Measurements from ENCODE around the gene MUTYH.
A peak's percentile ranks its signal among the peaks of the same experiment; 100 is the strongest.

Gene MUTYH

GRCh38 chr1:45325851-45326506 lies 14.3 kb downstream of the MUTYH start:
- no peak for TF ChIP-seq USF1 (IDR thresholded peaks at IDR 0.05)
- TF ChIP-seq EP300 (IDR thresholded peaks at IDR 0.05; ENCODE audit: borderline replicate concordance): no peak
- TF ChIP-seq NFIC (IDR thresholded peaks at IDR 0.05): peak; percentile 65
- no peak for TF ChIP-seq YY1 (IDR thresholded peaks at IDR 0.05; ENCODE audit: low read depth)

GRCh38 chr1:45322486-45323040 lies 17.7 kb downstream of the MUTYH start:
- no peak for TF ChIP-seq REST (IDR thresholded peaks at IDR 0.05; ENCODE audit: low read depth)
- no peak for TF ChIP-seq TEAD4 (IDR thresholded peaks at IDR 0.05)
- no peak for TF ChIP-seq ZBTB7A (IDR thresholded peaks at IDR 0.05; ENCODE audit: low read depth)
- TF ChIP-seq NFIC (IDR thresholded peaks at IDR 0.05): no peak
- TF ChIP-seq USF1 (IDR thresholded peaks at IDR 0.05): no peak
- TF ChIP-seq FOXM1 (IDR thresholded peaks at IDR 0.05; ENCODE audit: borderline replicate concordance, low read depth): no peak
- no peak for TF ChIP-seq TCF12 (IDR thresholded peaks at IDR 0.05; ENCODE audit: low read depth)
- no peak for TF ChIP-seq RAD21 (IDR thresholded peaks at IDR 0.05; ENCODE audit: low read depth)
- TF ChIP-seq CREB1 (IDR thresholded peaks at IDR 0.05; ENCODE audit: low read depth): no peak
- no peak for TF ChIP-seq TAF1 (IDR thresholded peaks at IDR 0.05; ENCODE audit: low read depth)
- no peak for TF ChIP-seq EP300 (IDR thresholded peaks at IDR 0.05; ENCODE audit: borderline replicate concordance)
- TF ChIP-seq EGR1 (IDR thresholded peaks at IDR 0.05): no peak
- TF ChIP-seq MAX (IDR thresholded peaks at IDR 0.05): no peak
- TF ChIP-seq CEBPB (IDR thresholded peaks at IDR 0.05): no peak
- TF ChIP-seq YY1 (IDR thresholded peaks at IDR 0.05; ENCODE audit: low read depth): no peak

- no peak for TF ChIP-seq RAD21 (IDR thresholded peaks at IDR 0.05; ENCODE audit: low read depth)
Measured at GRCh38 chr1:45321444-45321843, 18.8 kb downstream of the MUTYH start.

GRCh38 chr1:45319761-45320160 lies 20.5 kb downstream of the MUTYH start:
- no peak for TF ChIP-seq MAX (IDR thresholded peaks at IDR 0.05)
- TF ChIP-seq CEBPB (IDR thresholded peaks at IDR 0.05): no peak
- no peak for TF ChIP-seq USF1 (IDR thresholded peaks at IDR 0.05)
- TF ChIP-seq TCF12 (IDR thresholded peaks at IDR 0.05; ENCODE audit: low read depth): no peak
- TF ChIP-seq NFIC (IDR thresholded peaks at IDR 0.05): no peak
- no peak for TF ChIP-seq RAD21 (IDR thresholded peaks at IDR 0.05; ENCODE audit: low read depth)
- TF ChIP-seq FOXM1 (IDR thresholded peaks at IDR 0.05; ENCODE audit: borderline replicate concordance, low read depth): no peak
- no peak for TF ChIP-seq EGR1 (IDR thresholded peaks at IDR 0.05)
- TF ChIP-seq EP300 (IDR thresholded peaks at IDR 0.05; ENCODE audit: borderline replicate concordance): no peak

- TF ChIP-seq USF1 (IDR thresholded peaks at IDR 0.05): no peak
- TF ChIP-seq ZBTB7A (IDR thresholded peaks at IDR 0.05; ENCODE audit: low read depth): no peak
- TF ChIP-seq REST (IDR thresholded peaks at IDR 0.05; ENCODE audit: low read depth): no peak
- no peak for TF ChIP-seq TCF12 (IDR thresholded peaks at IDR 0.05; ENCODE audit: low read depth)
- TF ChIP-seq TEAD4 (IDR thresholded peaks at IDR 0.05): no peak
- no peak for TF ChIP-seq EP300 (IDR thresholded peaks at IDR 0.05; ENCODE audit: borderline replicate concordance)
- TF ChIP-seq NFIC (IDR thresholded peaks at IDR 0.05): no peak
- no peak for TF ChIP-seq CREB1 (IDR thresholded peaks at IDR 0.05; ENCODE audit: low read depth)
- no peak for TF ChIP-seq CEBPB (IDR thresholded peaks at IDR 0.05)
- no peak for TF ChIP-seq MAX (IDR thresholded peaks at IDR 0.05)
- no peak for TF ChIP-seq EGR1 (IDR thresholded peaks at IDR 0.05)
- TF ChIP-seq FOXM1 (IDR thresholded peaks at IDR 0.05; ENCODE audit: borderline replicate concordance, low read depth): no peak
- TF ChIP-seq RAD21 (IDR thresholded peaks at IDR 0.05; ENCODE audit: low read depth): no peak
Measured at GRCh38 chr1:45317166-45317565, 23.1 kb downstream of the MUTYH start.
